AML-193 (cell line): ENCODE measurements around the gene GLB1L2.

ENCODE experiments used
- DNase-seq, 2 experiments: peaks; one replicate each; lab custom pipeline; 2025; lab: John Stamatoyannopoulos, UW

The GLB1L2 gene

GRCh38 chr11:134369656-134370525 is 38.1 kb downstream of the GLB1L2 start:
- no peak for DNase-seq

GRCh38 chr11:134370526-134371435 is 39.0 kb downstream of the GLB1L2 start:
- no peak for DNase-seq

- DNase-seq = no peak
These were observed 39.8 kb downstream of the GLB1L2 start for GRCh38 chr11:134371436-134372185.

GRCh38 chr11:134372536-134372935 is 40.7 kb downstream of the GLB1L2 start:
- no peak for DNase-seq

GRCh38 chr11:134372961-134373360 is 41.2 kb downstream of the GLB1L2 start:
- no peak for DNase-seq

GRCh38 chr11:134373591-134374052 is 41.8 kb downstream of the GLB1L2 start:
- no peak for DNase-seq

GRCh38 chr11:134374171-134374570 is 42.4 kb downstream of the GLB1L2 start:
- no peak for DNase-seq

GRCh38 chr11:134374891-134375550 is 43.2 kb downstream of the GLB1L2 start:
- no peak for DNase-seq

GRCh38 chr11:134376150-134376921 is 44.5 kb downstream of the GLB1L2 start:
- no peak for DNase-seq

GRCh38 chr11:134377876-134378275 is 46.1 kb downstream of the GLB1L2 start:
- DNase-seq = no peak

GRCh38 chr11:134379241-134379640 is 47.5 kb downstream of the GLB1L2 start:
- DNase-seq = no peak

GRCh38 chr11:134380229-134380628 is 48.4 kb downstream of the GLB1L2 start:
- DNase-seq = no peak

- DNase-seq = no peak
These were observed 49.0 kb downstream of the GLB1L2 start for GRCh38 chr11:134380785-134381184.

- no peak for DNase-seq
These were observed 50.5 kb downstream of the GLB1L2 start for GRCh38 chr11:134382257-134382656.

- DNase-seq = no peak
These were observed 51.0 kb downstream of the GLB1L2 start for GRCh38 chr11:134382830-134383229.

- DNase-seq = no peak
These were observed 51.9 kb downstream of the GLB1L2 start for GRCh38 chr11:134383576-134384221.

GRCh38 chr11:134384406-134384805 is 52.6 kb downstream of the GLB1L2 start:
- no peak for DNase-seq

- DNase-seq = no peak
These were observed 53.4 kb downstream of the GLB1L2 start for GRCh38 chr11:134385171-134385570.

GRCh38 chr11:134385774-134386565 is 54.2 kb downstream of the GLB1L2 start:
- DNase-seq = no peak
